GM12865 (cell line): Measurements from ENCODE around the gene ZNF135.

Experiments
- DNase-seq: peaks from one replicate; pipeline ENCODE4 v3.0.0; 2010; ENCODE audit warnings: low read depth
- H3K4me3 ChIP-seq: 2 replicates; pipeline ENCODE4 v1.5.1; 2011; ENCODE audit warnings: mild to moderate bottlenecking, low read depth, low read length, control low read depth
- CTCF ChIP-seq: IDR thresholded peaks from 2 replicates; pipeline ENCODE4 v1.5.1; 2011; ENCODE audit warnings: low read length, control low read depth, low read depth, inconsistent platforms; ENCODE audit not compliant: insufficient read depth; ENCODE audit errors: missing control alignments

ZNF135 gene

GRCh38 chr19:58059003-58059670 lies at the start of gene ZNF135:
ZNF135 (plus strand) TSS chr19:58059282; CDS start chr19:58060003, 721 bp downstream.
- TF ChIP-seq CTCF, result no peak
- no peak within 1 kb of the TSS for H3K4me3 ChIP-seq
- no peak for DNase-seq

GRCh38 chr19:58009301-58009665 lies 49.8 kb upstream of the ZNF135 start:
- H3K4me3 ChIP-seq, result no peak overlapping the region
- TF ChIP-seq CTCF, result no peak
- DNase-seq, result no peak

GRCh38 chr19:58009666-58010301 lies 49.3 kb upstream of the ZNF135 start:
- H3K4me3 ChIP-seq, result no peak overlapping the region
- TF ChIP-seq CTCF, result no peak
- peak; percentile 19 for DNase-seq

- TF ChIP-seq CTCF, result no peak
- no peak for DNase-seq
- no peak overlapping the region for H3K4me3 ChIP-seq
Observed at GRCh38 chr19:58010507-58010906, 48.6 kb upstream of the ZNF135 start.

GRCh38 chr19:58014141-58014540 lies 44.9 kb upstream of the ZNF135 start:
- TF ChIP-seq CTCF, result no peak
- DNase-seq, result no peak
- H3K4me3 ChIP-seq, result no peak overlapping the region

- no peak for TF ChIP-seq CTCF
- H3K4me3 ChIP-seq, result no peak overlapping the region
- no peak for DNase-seq
Observed at GRCh38 chr19:58020129-58020528, 39.0 kb upstream of the ZNF135 start.
